Peyer's patch (tissue), 4 donors: ENCODE results near the gene PSAPL1.

Experiments
- POLR2A ChIP-seq, 2 donors: fragments of 450-650 bp; IDR thresholded peaks; one replicate each; pipeline ENCODE4 v1.5.1; 2017; ENCODE audit warnings: antibody characterized with exemption in 2 of 2, mild to moderate bottlenecking in 2 of 2, moderate library complexity in 2 of 2
- TF ChIP-seq, protein P1 (sequence below), 6 experiments: fragments of 450-650 bp in 4 of 6; fragments of 200-600 bp in 2 of 6; sonication (generic) in 1 of 6; IDR thresholded peaks; one replicate each; pipeline ENCODE4 v1.5.1; 2017 to 2019; ENCODE audit warnings: antibody characterized with exemption in 6 of 6, mild to moderate bottlenecking in 3 of 6, moderate library complexity in 1 of 6

- TF ChIP-seq, protein P1, sequence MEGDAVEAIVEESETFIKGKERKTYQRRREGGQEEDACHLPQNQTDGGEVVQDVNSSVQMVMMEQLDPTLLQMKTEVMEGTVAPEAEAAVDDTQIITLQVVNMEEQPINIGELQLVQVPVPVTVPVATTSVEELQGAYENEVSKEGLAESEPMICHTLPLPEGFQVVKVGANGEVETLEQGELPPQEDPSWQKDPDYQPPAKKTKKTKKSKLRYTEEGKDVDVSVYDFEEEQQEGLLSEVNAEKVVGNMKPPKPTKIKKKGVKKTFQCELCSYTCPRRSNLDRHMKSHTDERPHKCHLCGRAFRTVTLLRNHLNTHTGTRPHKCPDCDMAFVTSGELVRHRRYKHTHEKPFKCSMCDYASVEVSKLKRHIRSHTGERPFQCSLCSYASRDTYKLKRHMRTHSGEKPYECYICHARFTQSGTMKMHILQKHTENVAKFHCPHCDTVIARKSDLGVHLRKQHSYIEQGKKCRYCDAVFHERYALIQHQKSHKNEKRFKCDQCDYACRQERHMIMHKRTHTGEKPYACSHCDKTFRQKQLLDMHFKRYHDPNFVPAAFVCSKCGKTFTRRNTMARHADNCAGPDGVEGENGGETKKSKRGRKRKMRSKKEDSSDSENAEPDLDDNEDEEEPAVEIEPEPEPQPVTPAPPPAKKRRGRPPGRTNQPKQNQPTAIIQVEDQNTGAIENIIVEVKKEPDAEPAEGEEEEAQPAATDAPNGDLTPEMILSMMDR (IDR thresholded peaks at IDR 0.05): no peak
- TF ChIP-seq POLR2A (IDR thresholded peaks at IDR 0.05): no peak
Measured at GRCh38 chr4:7422151-7422897, 12.4 kb downstream of the PSAPL1 start.
